Astrocyte (in vitro differentiated cells and primary cell): ENCODE results near the gene TMX2. TPM values are rescaled to one million over a fixed set of nuclear protein-coding genes. Genes with fewer than 3 reads are reported as not detected.
A peak's percentile ranks its signal among the peaks of the same experiment; 100 is the strongest.

Source experiments
- DNase-seq: peaks from one replicate; pipeline ENCODE4 v3.0.0-alpha.2; 2010; ENCODE audit warnings: low read depth
- FAIRE-seq: peaks from 2 replicates; lab custom pipeline; 2011; peaks lifted over from hg19 to GRCh38; lab: Jason Lieb, UNC
- H2AFZ ChIP-seq: 2 replicates; pipeline ENCODE4 v1.6.0; 2012; ENCODE audit warnings: low read depth, low read length, inconsistent platforms
- H3K27ac ChIP-seq: 2 replicates; pipeline ENCODE4 v1.5.1; 2011; ENCODE audit warnings: low read depth, low read length, inconsistent platforms
- H3K27me3 ChIP-seq: 2 replicates; pipeline ENCODE4 v1.6.0; 2011; ENCODE audit warnings: low read length, inconsistent platforms; ENCODE audit not compliant: insufficient read depth
- H3K36me3 ChIP-seq: 2 replicates; pipeline ENCODE4 v1.5.1; 2011; ENCODE audit warnings: low read length, inconsistent platforms; ENCODE audit not compliant: insufficient read depth
- H3K4me1 ChIP-seq: 2 replicates; pipeline ENCODE4 v1.5.1; 2011; ENCODE audit warnings: low read length, inconsistent platforms; ENCODE audit not compliant: insufficient read depth
- H3K4me2 ChIP-seq: 2 replicates; pipeline ENCODE4 v1.6.0; 2012; ENCODE audit warnings: low read length, inconsistent platforms
- H3K4me3 ChIP-seq: 2 replicates; pipeline ENCODE4 v1.5.1; 2011; ENCODE audit warnings: low read depth, mild to moderate bottlenecking, low read length, inconsistent platforms; ENCODE audit not compliant: insufficient read depth
- H3K79me2 ChIP-seq: 2 replicates; pipeline ENCODE4 v1.6.0; 2012; ENCODE audit warnings: mild to moderate bottlenecking, low read length, inconsistent platforms; ENCODE audit not compliant: insufficient read depth
- H3K9ac ChIP-seq: 2 replicates; pipeline ENCODE4 v1.6.0; 2012; ENCODE audit warnings: mild to moderate bottlenecking, low read length, inconsistent platforms
- H3K9me3 ChIP-seq: 2 replicates; pipeline ENCODE4 v1.5.1; 2012; ENCODE audit warnings: low read depth, mild to moderate bottlenecking, low read length, inconsistent platforms; ENCODE audit not compliant: insufficient read depth
- H4K20me1 ChIP-seq: 2 replicates; pipeline ENCODE4 v1.6.0; 2012; ENCODE audit warnings: low read length, inconsistent platforms; ENCODE audit not compliant: insufficient read depth
- H3K27ac Mint-ChIP-seq: one replicate; pipeline ENCODE4 v1.8.0; 2021; ENCODE audit warnings: mild to moderate bottlenecking, mixed read lengths; ENCODE audit not compliant: unreplicated experiment
- H3K27me3 Mint-ChIP-seq: one replicate; pipeline ENCODE4 v1.8.0; 2021; ENCODE audit warnings: low read depth, mixed read lengths; ENCODE audit not compliant: unreplicated experiment
- H3K36me3 Mint-ChIP-seq: one replicate; pipeline ENCODE4 v1.8.0; 2021; ENCODE audit warnings: low read depth, mixed read lengths; ENCODE audit not compliant: unreplicated experiment
- H3K4me1 Mint-ChIP-seq: one replicate; pipeline ENCODE4 v1.8.0; 2021; ENCODE audit warnings: low read depth, mixed read lengths; ENCODE audit not compliant: unreplicated experiment
- H3K4me3 Mint-ChIP-seq: one replicate; pipeline ENCODE4 v1.8.0; 2021; ENCODE audit warnings: mild to moderate bottlenecking, moderate library complexity, mixed read lengths; ENCODE audit not compliant: unreplicated experiment
- H3K9me3 Mint-ChIP-seq: one replicate; pipeline ENCODE4 v1.8.0; 2021; ENCODE audit warnings: mild to moderate bottlenecking, mixed read lengths; ENCODE audit not compliant: unreplicated experiment
- CTCF ChIP-seq: IDR thresholded peaks from 2 replicates; pipeline ENCODE4 v1.5.1; 2011; ENCODE audit warnings: low read depth, mild to moderate bottlenecking, inconsistent platforms, low read length, moderate library complexity; ENCODE audit not compliant: insufficient read depth
- EZH2 ChIP-seq: IDR thresholded peaks from 2 replicates; pipeline ENCODE4 v1.6.1; 2012; ENCODE audit warnings: mild to moderate bottlenecking, low read length, inconsistent platforms; ENCODE audit not compliant: insufficient read depth
- total RNA-seq: library from RNA; stranded (reverse); gene quantifications from 2 replicates; pipeline ENCODE4 v1.2.1, GENCODE V29; 2021

Gene TMX2
- total RNA-seq, 1 donor from 2014 or later = 88.0 TPM

- no peaks in the 10 kb centered on the region for H3K27me3 ChIP-seq
- TF ChIP-seq CTCF (no peak), EZH2 (no peak)
- DNase-seq = no peak
- H3K9me3 ChIP-seq = no peaks in the 10 kb centered on the region
- Mint-ChIP-seq H3K36me3 (peaks cover 14% of the 10 kb centered on the region), H3K4me3 (no peak overlapping the region), H3K27ac (no peak overlapping the region), H3K9me3 (no peaks in the 10 kb centered on the region), H3K4me1 (peaks cover 61% of the 10 kb centered on the region), H3K27me3 (no peaks in the 10 kb centered on the region)
- H3K36me3 ChIP-seq = no peaks in the 10 kb centered on the region
- no peak overlapping the region for H3K27ac ChIP-seq
- H2AFZ ChIP-seq = no peak overlapping the region
- H3K4me1 ChIP-seq = peaks cover 7% of the 10 kb centered on the region
- H3K4me3 ChIP-seq = no peak overlapping the region
- H3K4me2 ChIP-seq = no peak overlapping the region
- FAIRE-seq = no peak
- H3K79me2 ChIP-seq = peaks cover 99% of the 10 kb centered on the region
- peaks cover 93% of the 10 kb centered on the region for H4K20me1 ChIP-seq
- H3K9ac ChIP-seq = no peak overlapping the region
Observed at GRCh38 chr11:57785072-57785471, 72.7 kb downstream of the TMX2 start.

GRCh38 chr11:57786436-57786835 is 74.0 kb downstream of the TMX2 start:
- peak; percentile 52 for DNase-seq
- H3K27me3 Mint-ChIP-seq = no peaks in the 10 kb centered on the region
- H3K9me3 ChIP-seq = no peaks in the 10 kb centered on the region
- no peak overlapping the region for H3K4me3 ChIP-seq
- H3K4me1 Mint-ChIP-seq = peaks cover 58% of the 10 kb centered on the region
- H4K20me1 ChIP-seq = peaks cover 93% of the 10 kb centered on the region
- no peaks in the 10 kb centered on the region for H3K9me3 Mint-ChIP-seq
- no peak overlapping the region for H3K4me3 Mint-ChIP-seq
- FAIRE-seq = no peak
- no peak overlapping the region for H2AFZ ChIP-seq
- TF ChIP-seq CTCF = no peak
- no peak for TF ChIP-seq EZH2
- no peaks in the 10 kb centered on the region for H3K36me3 ChIP-seq
- H3K4me2 ChIP-seq = no peak overlapping the region
- H3K9ac ChIP-seq = no peak overlapping the region
- peak overlapping the region; percentile 58 for H3K27ac Mint-ChIP-seq
- H3K36me3 Mint-ChIP-seq = peaks cover 19% of the 10 kb centered on the region
- H3K79me2 ChIP-seq = peaks cover 99% of the 10 kb centered on the region
- no peak overlapping the region for H3K27ac ChIP-seq
- H3K27me3 ChIP-seq = no peaks in the 10 kb centered on the region
- peaks cover 7% of the 10 kb centered on the region for H3K4me1 ChIP-seq

DNA sequence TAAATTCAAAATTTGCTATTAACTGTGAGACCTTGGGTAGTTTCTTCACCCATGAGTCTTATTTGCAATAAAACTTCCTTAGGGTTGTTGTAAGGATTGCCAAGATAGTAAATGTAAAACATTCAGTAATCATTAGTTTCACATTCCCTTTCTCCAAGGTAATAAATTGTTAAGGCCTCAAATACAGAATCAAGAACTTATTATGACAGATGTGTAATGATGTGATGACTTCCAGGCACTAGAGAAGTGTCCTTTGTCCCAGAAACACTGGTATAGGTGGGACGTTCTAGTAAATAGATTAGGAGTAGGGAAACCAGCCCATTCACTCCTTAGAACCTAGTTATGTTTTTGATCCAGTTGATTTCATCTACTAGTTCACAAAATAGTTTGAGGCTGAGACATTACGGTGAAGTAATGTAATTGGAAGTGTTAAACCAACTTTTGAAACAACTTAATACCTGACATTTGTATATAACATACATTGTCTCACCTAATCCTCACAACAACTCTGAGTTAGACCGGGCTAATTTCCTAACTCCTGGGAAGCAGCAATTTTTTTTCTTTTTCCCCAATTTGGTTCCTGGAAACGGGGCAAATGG is 74.7 kb downstream of the TMX2 start:
- H3K27me3 ChIP-seq = no peaks in the 10 kb centered on the region
- no peak overlapping the region for H3K4me2 ChIP-seq
- H3K4me3 ChIP-seq = no peak overlapping the region
- no peaks in the 10 kb centered on the region for H3K9me3 ChIP-seq
- Mint-ChIP-seq H3K27me3 (no peaks in the 10 kb centered on the region), H3K9me3 (no peaks in the 10 kb centered on the region), H3K27ac (peak overlapping the region; percentile 58), H3K4me3 (no peak overlapping the region), H3K4me1 (peaks cover 60% of the 10 kb centered on the region), H3K36me3 (peaks cover 24% of the 10 kb centered on the region)
- peaks cover 93% of the 10 kb centered on the region for H4K20me1 ChIP-seq
- H3K36me3 ChIP-seq = no peaks in the 10 kb centered on the region
- DNase-seq (no peak), FAIRE-seq (no peak)
- peaks cover 99% of the 10 kb centered on the region for H3K79me2 ChIP-seq
- TF ChIP-seq CTCF = no peak
- TF ChIP-seq EZH2 = no peak
- peaks cover 11% of the 10 kb centered on the region for H3K4me1 ChIP-seq
- H2AFZ ChIP-seq = no peak overlapping the region
- no peak overlapping the region for H3K27ac ChIP-seq
- no peak overlapping the region for H3K9ac ChIP-seq
